ENCODE measurements around the gene ABCA9.

ABCA9 gene

GRCh38 chr17:69067274-69068047 lies 6.7 kb upstream of the ABCA9 start:
- DNase-seq (ENCODE audit: low read depth in 2 of 2) = no peak

- DNase-seq (ENCODE audit: low read depth in 2 of 2) = no peak
Observed at GRCh38 chr17:69066482-69066881, 5.8 kb upstream of the ABCA9 start.

GRCh38 chr17:69065113-69065512 lies 4.4 kb upstream of the ABCA9 start:
- DNase-seq (ENCODE audit: low read depth in 2 of 2) = no peak

GRCh38 chr17:69064476-69064875 lies 3.7 kb upstream of the ABCA9 start:
- DNase-seq (ENCODE audit: low read depth in 2 of 2) = no peak

GRCh38 chr17:69064001-69064400 lies 3.3 kb upstream of the ABCA9 start:
- DNase-seq (ENCODE audit: low read depth in 2 of 2) = no peak

- DNase-seq (ENCODE audit: low read depth in 2 of 2) = no peak
Observed at GRCh38 chr17:69062860-69063581, 2.3 kb upstream of the ABCA9 start.

- DNase-seq (ENCODE audit: low read depth in 2 of 2) = no peak
Observed at GRCh38 chr17:69061721-69062556, 1.2 kb upstream of the ABCA9 start.

- no peak for DNase-seq (ENCODE audit: low read depth in 2 of 2)
Observed at GRCh38 chr17:69059458-69060175, 1.1 kb downstream of the ABCA9 start.

- DNase-seq (ENCODE audit: low read depth in 2 of 2) = no peak
Observed at GRCh38 chr17:69058165-69058564, 2.6 kb downstream of the ABCA9 start.

- DNase-seq (ENCODE audit: low read depth in 2 of 2) = no peak
Observed at GRCh38 chr17:69057280-69057679, 3.4 kb downstream of the ABCA9 start.

- DNase-seq (ENCODE audit: low read depth in 2 of 2) = no peak
Observed at GRCh38 chr17:69056179-69056823, 4.4 kb downstream of the ABCA9 start.

- DNase-seq (ENCODE audit: low read depth in 2 of 2) = no peak
Observed at GRCh38 chr17:69055334-69055733, 5.4 kb downstream of the ABCA9 start.

- no peak for DNase-seq (ENCODE audit: low read depth in 2 of 2)
Observed at GRCh38 chr17:69050999-69051775, 9.5 kb downstream of the ABCA9 start.

- DNase-seq (ENCODE audit: low read depth in 2 of 2) = no peak
Observed at GRCh38 chr17:69048634-69049033, 12.1 kb downstream of the ABCA9 start.

- DNase-seq (ENCODE audit: low read depth in 2 of 2) = no peak
Observed at GRCh38 chr17:69047368-69048263, 13.1 kb downstream of the ABCA9 start.

- no peak for DNase-seq (ENCODE audit: low read depth in 2 of 2)
Observed at GRCh38 chr17:69046121-69046807, 14.5 kb downstream of the ABCA9 start.

- DNase-seq (ENCODE audit: low read depth in 2 of 2) = no peak
Observed at GRCh38 chr17:69045646-69046045, 15.1 kb downstream of the ABCA9 start.

GRCh38 chr17:69044371-69044770 lies 16.4 kb downstream of the ABCA9 start:
- no peak for DNase-seq (ENCODE audit: low read depth in 2 of 2)
